DMS 273 (cell line): ENCODE measurements around the gene CDH7.

ENCODE experiments used
- DNase-seq: peaks from one replicate; lab custom pipeline; 2025; ENCODE audit not compliant: unreplicated experiment; lab: John Stamatoyannopoulos, UW

The CDH7 gene, protein sequence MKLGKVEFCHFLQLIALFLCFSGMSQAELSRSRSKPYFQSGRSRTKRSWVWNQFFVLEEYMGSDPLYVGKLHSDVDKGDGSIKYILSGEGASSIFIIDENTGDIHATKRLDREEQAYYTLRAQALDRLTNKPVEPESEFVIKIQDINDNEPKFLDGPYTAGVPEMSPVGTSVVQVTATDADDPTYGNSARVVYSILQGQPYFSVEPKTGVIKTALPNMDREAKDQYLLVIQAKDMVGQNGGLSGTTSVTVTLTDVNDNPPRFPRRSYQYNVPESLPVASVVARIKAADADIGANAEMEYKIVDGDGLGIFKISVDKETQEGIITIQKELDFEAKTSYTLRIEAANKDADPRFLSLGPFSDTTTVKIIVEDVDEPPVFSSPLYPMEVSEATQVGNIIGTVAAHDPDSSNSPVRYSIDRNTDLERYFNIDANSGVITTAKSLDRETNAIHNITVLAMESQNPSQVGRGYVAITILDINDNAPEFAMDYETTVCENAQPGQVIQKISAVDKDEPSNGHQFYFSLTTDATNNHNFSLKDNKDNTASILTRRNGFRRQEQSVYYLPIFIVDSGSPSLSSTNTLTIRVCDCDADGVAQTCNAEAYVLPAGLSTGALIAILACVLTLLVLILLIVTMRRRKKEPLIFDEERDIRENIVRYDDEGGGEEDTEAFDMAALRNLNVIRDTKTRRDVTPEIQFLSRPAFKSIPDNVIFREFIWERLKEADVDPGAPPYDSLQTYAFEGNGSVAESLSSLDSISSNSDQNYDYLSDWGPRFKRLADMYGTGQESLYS

DNA sequence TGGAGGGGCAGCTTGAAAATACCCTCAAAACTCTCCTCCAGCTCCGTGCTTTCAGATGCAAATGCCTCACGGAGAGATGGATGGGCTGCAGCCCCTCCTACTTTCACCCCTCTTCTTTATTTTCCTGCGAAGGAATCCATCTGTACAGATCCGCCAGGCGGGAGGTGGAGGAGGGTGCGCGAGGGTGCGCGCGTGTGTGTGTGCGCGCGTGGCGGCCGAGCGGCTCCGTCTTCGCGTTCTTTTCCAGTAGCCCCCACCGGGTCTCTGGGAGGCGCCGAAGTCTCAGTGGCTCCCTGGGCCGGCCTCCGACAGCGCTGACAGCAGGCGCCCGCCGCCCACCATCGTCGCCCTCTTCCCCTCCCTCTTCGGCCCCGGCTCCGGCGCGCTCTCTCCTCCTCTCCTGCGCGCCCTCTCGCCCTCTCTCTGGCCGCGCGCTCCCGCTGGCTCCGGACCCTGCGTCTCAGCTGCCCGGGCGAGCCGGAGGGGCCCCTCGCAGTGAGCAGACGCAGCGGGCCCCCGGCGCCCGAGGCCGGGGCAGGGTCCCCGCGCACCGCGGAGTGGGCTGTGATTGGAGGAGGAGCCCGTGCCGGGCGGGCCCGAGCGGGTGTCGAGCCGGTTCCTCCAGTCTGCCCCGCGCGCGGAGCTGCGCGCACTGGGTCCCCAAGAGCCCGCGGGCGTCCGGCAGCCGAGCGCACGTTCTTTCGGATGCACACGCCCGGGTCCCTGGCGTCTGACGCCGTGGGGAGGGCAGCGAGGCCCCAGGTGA, at the start of gene CDH7:
CDH7 (plus strand) TSS at position 624 of the 766 bp plus-strand sequence. CDS start 11,831 bp downstream, outside the sequence.
- DNase-seq, result peak; percentile 87

DNA sequence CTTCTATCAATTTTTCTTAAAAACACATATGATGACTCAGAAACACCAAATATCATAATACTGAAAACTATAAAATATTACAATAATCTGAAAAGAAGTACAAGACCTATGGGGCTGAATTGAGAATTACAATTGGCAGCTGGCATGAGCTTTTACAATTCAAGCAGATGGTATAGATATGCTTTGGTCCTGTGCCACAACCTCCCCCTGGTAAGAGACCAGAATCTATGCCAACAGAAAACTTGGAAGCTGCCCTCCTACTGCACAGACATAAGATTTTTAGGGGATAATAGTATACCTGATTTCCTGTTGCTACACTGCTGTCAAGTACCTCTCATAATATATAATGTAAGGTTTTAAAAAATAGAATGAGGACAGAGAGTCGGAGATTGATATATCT, 46.8 kb upstream of the CDH7 start:
- DNase-seq, result peak; percentile 93

DNA sequence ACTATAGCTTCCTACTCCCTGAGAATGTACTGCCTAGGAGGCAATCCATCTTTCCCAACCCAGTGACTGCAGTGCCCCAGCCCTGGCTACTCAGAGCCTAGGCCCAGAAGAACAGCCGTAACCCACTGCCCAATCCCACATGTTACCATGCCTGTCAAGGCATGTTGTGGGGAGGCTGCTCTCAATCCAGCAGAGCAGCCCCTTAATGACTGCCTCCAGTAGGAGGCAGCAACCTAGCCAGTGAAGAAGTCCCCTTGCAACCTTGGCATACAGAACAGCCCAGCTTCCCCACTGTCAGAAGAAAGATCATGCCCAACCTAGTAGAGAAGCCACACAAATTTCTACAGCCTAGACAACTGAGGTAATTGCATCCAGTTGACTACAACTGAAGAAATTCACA, 44.2 kb upstream of the CDH7 start:
- DNase-seq, result no peak

DNA sequence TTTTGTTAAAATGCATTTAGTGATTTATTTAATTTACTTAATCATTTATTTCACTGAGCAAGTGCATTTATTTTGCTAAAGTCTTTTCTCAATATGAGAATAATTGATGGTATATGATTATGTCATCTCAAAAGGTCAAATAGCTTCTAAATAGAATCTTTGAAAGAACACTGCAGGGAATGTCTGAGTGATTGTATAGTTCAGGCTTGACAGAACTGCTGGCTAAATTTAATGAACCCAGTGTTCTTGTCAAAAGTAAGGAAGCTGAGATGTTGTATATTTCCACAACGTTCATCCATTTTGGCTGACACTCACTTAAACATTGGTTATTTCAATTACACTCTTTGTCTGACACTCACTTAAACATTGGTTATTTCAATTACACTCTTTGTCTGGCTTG, 39.3 kb upstream of the CDH7 start:
- no peak for DNase-seq

DNA sequence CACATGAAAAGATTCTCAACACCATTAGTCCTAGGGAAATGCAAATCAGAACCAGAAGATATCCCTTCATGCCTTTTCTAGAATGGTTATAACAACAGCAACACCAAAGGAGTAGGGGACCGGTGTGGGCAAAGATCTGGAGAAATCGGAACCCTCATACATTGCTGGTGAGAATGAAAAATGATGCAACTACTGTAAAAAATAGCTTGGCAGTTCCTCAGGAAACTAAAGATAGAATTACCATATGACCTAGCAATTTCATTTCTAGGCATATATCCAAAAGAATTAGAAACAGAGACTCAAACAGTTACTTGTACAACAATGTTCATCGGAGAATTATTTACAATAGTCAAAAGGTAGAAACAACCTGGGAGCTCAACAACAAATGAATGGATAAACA, 29.2 kb upstream of the CDH7 start:
- DNase-seq, result peak; percentile 50

DNA sequence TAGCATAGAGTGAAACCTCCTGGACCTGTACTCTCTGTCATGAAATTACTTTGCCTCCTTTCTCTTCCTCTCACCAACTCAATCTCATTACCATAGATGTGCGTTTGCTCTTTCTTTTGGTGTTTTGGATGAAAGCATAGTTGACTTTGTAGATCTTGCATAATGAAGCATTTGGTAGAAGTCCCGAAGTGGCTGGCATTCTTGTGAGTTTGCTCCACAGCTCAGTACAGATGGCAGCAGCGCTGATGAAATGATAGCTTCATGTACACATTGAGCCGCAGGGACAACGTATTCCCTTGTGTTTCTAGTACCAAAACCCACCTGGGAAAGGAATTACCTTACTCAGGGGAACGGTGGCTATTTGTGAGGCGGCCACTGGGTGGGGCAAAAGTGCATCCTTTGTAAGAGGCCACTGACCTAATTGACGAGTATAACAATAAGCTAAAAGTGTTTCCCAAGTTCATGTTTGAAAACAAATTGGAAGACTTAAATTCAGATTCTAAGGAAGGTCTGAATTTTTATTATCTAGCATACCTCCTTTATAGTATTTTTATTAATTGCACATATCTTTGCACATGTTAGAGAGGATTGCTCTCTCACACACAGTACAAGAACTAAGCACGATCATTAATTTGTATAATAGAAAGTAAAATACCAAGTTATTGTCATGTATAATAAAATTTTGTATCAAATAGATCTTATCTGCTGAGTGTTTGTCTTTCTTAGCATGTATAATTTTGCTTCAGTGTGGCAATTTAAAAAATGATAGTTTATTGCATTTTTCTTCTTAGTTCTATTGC, 25.4 kb upstream of the CDH7 start:
- DNase-seq, result peak; percentile 85

DNA sequence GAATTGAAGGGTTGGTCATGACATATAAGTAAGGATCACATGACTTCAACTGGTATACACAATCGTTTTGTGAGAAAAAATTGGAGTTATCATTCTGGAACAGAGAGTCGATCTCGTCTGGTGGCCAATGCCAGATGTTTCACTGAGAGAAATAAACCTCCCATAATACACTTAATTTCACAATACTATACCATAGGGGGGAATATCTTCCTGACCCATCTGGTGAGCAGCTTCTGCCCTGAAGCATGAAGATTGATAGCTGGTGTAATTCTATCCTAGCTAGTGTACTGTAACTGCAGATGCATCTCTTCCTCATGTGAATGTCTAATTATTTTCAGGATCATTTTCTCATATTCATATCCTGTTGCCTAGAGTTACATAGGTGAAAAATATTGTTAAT, 15.7 kb upstream of the CDH7 start:
- DNase-seq, result peak; percentile 90

DNA sequence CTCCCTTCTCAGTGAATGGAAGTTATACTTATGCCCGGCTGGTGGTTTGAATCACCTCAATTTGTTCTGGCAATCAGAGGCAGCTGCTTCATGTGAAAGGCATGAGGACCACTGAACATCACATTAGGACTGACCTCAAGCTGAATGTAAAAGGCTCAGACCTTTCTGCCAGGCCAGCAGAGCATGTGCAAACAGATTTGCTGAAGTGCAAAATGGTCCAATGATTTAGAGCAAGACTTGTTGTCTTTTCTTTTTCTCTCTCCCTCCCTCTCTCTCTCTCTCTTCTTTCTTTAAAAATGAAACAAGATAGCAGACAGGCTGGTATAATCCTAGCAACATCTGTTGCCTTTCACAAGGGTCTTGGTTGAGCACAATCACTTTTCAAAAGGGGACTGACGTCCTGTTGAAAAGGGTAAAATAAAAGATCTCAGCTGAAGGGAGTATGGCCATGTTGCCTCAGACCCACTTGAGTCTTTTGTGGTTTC, 13.3 kb upstream of the CDH7 start:
- DNase-seq, result peak; percentile 88

DNA sequence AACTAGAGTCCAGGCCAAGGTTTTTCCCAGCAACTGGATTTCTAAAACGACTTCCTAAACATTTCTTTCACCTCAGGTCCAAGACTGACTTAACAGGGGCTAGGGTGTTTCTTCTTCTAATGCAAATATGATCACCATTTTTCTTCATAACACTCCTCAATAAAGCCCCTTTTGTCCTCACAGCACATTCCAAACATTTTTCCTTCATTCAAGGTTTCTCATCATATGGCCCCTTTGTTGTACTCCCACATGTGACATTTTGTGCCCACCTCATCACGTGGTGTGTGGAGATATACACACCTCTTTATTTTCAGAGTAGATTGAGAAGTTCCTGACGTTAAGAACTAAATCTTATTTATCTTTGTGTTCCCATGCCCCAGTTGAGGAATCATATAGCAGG, 3.9 kb upstream of the CDH7 start:
- DNase-seq, result no peak

DNA sequence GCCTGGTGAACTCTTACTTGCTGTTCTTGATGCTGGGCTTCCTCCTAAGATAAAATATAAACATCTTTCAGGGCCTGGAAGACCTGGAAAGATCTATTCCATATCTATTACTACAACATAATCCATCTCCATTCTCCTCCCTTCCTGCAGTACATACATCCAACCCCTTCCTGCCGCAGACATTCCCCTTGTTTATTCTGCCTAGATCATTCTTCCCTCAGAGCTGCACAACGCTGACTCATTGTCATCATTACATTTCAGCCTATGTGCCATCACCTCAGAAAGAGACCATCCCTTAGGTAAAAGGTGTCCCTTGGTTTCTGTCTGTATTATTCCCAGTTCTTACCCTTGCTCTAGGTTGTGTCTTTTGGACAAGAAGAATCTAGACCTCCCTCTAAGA, 2.5 kb upstream of the CDH7 start:
- DNase-seq, result no peak

DNA sequence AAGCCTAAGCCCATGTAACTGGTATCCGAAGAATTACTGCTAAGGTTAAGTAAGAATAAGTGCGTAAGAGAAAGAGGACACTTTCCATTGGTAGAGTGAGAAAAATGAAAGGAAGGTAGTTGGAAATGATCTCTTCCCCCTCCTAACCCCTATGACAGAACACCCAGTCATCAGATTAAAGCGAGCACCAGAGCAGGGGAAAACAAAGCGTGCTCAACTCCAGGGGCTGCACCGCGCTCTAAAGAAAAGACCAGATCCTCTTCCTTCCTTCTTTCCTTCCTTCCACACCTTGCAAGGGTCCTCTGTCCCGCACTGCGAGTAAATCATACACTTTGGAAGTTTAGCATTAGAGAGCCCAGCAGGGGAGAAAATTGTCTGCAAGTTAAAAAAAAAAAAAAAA, 971 bp upstream of the CDH7 start:
- peak; percentile 49 for DNase-seq

DNA sequence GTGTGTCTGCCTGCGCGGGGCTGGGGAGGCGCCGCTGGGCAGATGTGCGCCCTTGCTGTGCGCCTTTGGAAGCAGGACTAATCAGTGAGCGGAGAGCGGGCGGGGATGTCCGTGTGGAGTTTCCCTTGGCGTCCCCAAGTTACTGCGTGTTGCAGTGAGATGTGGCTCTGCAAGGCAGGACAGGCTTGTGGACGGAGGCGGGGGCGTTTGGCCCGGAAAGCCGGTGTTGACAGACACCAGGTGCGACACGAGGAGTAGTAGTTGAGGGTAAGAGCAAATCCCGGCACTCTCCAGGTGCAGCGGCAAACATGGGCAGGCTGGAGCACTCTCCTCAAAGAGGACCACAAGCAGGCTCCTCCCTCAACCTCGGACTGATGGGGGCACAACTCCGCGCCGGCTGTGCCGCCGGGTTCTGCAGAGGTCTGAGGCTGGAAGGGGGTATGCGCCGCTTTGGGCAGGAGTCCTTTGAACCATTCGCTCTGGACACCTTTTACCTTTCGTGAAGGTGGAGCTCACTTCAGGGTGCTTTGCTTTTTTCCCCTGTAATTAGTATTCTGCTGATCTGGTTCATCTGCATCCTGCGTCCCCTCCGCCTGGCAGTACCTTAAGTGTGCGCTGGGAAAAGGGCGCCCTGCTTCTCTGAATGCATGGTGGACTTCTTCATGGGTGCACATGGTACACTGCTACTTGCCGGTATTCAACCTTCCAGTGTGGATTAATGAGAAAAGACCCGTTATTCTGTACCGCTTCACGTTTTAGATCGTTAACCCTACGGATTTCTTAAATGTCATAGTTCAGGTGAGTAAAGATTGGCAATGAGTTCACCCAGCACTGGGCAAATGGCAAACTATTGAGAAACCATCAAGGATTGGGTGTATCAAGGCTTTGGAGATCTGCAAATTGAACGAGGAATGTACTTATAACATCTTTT, 608 bp downstream of the CDH7 start:
- DNase-seq, result peak; percentile 84

DNA sequence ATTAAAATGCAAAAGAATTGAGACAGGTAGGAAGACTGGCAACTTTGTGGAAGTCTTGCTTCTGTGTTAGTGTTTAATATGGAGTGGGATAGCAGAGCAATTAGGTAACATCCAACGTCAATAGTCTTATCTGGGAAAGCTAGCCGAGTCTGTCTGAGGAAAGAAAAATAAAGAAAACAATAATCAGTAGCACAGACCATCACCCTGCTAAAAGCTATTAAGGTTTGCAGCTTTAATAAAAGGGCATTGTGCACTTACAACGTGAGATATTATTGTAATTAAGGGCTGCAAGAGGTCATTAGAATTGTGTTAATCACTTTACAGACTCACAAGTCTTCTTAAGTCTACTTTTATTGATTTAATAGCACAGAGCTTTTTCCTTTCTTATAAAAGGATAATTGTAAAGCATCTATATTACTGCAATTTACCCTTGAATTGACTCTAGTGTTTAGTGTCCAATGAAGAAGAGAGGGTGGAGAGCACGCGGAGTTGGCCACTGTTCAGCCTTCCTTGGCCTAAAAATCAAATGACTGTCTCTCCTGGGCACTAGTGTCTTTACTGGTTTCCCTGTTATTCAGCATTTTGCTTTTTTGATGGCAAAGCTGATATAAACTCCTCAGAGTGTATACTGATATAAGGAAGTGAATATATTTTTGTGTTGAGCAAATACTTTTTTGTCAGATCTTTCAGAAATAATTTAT, 2.0 kb downstream of the CDH7 start:
- peak; percentile 40 for DNase-seq

DNA sequence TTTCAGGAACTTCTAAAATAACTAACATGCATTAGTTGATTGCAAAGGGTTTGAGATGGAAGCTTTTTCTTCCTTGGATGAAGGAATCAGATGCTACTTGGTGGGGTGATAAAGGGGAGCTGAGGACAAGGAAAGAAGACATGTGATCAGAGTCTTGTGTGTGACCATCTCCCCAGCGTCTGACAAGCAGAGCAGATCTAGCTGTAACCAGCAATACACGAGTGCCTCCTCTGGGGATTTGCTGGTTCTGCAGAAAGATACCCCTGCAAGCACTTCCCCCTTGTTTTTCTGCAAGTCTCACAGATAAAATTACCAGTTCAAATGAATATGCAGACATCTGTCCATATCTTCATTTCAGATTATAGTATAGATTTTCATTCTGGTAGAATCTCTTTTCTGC, 2.7 kb downstream of the CDH7 start:
- DNase-seq, result peak; percentile 94

DNA sequence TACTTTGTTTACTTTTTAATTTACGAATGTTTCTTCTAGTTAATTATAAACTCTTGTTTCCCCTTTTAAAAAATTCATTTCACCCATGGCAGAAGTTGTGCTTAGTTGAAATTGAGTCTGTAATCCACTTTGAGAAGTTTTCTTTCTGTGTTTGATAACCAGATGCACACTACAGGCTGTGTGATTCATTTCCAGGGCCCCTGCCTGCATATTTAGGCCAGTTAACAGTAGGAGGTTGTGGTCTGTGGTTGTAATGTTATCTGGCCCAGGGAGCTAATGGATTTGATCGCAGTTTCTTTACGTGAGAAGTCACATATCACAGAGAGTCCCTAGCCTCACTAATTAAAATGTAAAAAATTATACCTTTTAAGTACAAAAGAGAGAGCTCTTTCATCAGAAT, 3.3 kb downstream of the CDH7 start:
- peak; percentile 91 for DNase-seq

DNA sequence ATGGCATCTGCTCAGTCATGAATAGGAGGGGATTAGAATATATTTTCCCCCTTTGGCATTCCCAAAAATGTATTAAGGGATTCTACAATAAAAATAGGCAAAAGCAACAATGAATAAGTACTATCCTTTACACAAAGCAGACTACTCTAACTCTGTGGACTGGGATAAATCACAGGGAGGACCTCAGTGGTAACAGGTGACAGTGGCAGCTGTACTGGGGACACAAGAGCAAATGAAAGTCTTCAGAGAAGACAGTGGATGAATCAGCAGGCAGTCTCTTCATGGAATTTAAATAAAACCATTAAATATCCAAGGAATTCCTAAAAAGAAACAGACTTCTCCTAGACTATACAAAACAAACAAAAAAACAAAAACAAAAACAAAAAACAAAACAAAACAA, 4.8 kb downstream of the CDH7 start:
- DNase-seq, result peak; percentile 39

DNA sequence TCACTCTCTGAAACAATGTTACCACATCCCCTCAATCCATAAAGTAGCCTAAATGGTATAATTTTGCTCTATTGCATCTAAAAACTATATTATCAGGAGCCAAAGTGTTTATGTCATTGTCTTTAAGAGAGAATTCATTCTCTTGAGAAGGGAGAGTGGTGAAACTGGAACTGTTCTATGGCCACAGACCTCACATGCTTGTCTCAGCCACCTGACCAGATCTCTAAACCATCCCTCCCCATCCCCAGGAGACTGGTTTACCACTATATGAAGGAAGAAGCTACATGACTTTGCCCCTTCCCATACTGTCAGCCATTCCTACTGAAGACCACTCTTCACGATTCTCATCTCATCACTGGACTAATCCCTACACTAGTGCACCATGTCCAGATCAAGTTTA, 9.6 kb downstream of the CDH7 start:
- DNase-seq, result no peak

DNA sequence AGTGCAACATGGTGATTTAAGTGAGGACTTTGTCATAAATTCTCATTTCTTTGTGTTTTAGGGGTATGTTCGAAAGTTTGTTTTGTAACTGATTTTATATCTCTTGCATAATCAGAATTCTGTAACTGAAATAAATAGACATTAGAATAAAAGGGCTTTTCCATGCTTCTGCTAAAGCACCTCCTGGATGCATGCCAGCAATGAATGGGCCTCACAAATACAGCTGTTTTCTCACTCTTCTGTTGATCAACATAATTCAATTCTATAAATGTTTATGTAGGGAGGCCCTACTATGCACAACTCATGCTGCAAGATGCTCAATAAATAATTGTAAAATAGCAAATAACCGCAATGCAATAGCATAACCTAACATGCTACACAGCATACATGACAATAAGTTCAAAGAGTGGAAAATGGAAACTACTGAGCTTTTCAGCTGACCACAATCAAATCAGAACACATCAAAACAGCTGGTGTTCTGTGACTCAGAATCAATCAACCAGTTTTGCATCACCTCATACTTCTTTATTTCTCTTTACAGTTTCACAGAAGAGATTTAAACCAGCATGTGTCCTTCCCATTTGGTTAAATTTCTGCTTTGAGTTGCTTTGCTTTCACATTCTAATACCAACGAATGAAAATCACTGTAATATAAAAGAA, 11.0 kb downstream of the CDH7 start:
- DNase-seq, result peak; percentile 36
